MM.1S (cell line): ENCODE measurements around the gene NOS2.
"Not testable (repeated sequence)": the region's sequence is repeated elsewhere in the genome, so short reads cannot be mapped to it uniquely, and the experiment has no call there.

Experiments
- DNase-seq: peaks from one replicate; pipeline ENCODE4 v3.0.0-alpha.2; 2015
- H2AFZ ChIP-seq: fragments of 300-600 bp; sonication (generic); 2 replicates; pipeline ENCODE4 v1.6.0; 2016; ENCODE audit warnings: antibody characterized with exemption, low read length
- H3F3A ChIP-seq: fragments of 300-600 bp; sonication (generic); 2 replicates; pipeline ENCODE4 v1.6.1; 2016; ENCODE audit warnings: mild to moderate bottlenecking, antibody characterized with exemption, low read length, moderate library complexity, mixed read lengths; ENCODE audit not compliant: insufficient read depth
- H3K27ac ChIP-seq: fragments of 300-600 bp; sonication (generic); 2 replicates; pipeline ENCODE4 v1.5.1; 2016; ENCODE audit warnings: mild to moderate bottlenecking, low read length
- H3K27me3 ChIP-seq: fragments of 300-600 bp; sonication (generic); replicated peaks from 2 replicates; pipeline ENCODE4 v1.6.0; 2016; ENCODE audit warnings: low read length; ENCODE audit not compliant: insufficient read depth
- H3K36me3 ChIP-seq: fragments of 300-600 bp; sonication (generic); replicated peaks from 2 replicates; pipeline ENCODE4 v1.6.1; 2016; ENCODE audit warnings: mild to moderate bottlenecking, low read length, mixed read lengths; ENCODE audit not compliant: insufficient read depth
- H3K4me1 ChIP-seq: fragments of 300-600 bp; sonication (generic); 2 replicates; pipeline ENCODE4 v1.6.1; 2016; ENCODE audit warnings: low read length, mixed read lengths
- H3K4me2 ChIP-seq: fragments of 300-600 bp; sonication (generic); 2 replicates; pipeline ENCODE4 v1.6.0; 2016; ENCODE audit warnings: low read depth, low read length
- H3K4me3 ChIP-seq: fragments of 300-600 bp; sonication (generic); 2 replicates; pipeline ENCODE4 v1.5.1; 2016; ENCODE audit warnings: low read length, mixed read lengths
- H3K79me2 ChIP-seq: fragments of 300-600 bp; sonication (generic); 2 replicates; pipeline ENCODE4 v1.6.1; 2016; ENCODE audit warnings: mixed run types, low read length, mixed read lengths
- H3K9ac ChIP-seq: fragments of 300-600 bp; sonication (generic); 2 replicates; pipeline ENCODE4 v1.6.1; 2016; ENCODE audit warnings: low read length, mixed read lengths
- H3K9me2 ChIP-seq: fragments of 300-600 bp; sonication (generic); replicated peaks from 2 replicates; pipeline ENCODE4 v1.6.1; 2016; ENCODE audit warnings: mild to moderate bottlenecking, low read length, mixed read lengths; ENCODE audit not compliant: insufficient read depth
- H3K9me3 ChIP-seq: fragments of 300-600 bp; sonication (generic); replicated peaks from 2 replicates; pipeline ENCODE4 v1.6.1; 2016; ENCODE audit warnings: mild to moderate bottlenecking, low read length, mixed read lengths; ENCODE audit not compliant: insufficient read depth
- H4K20me1 ChIP-seq: fragments of 300-600 bp; sonication (generic); 2 replicates; pipeline ENCODE4 v1.6.1; 2016; ENCODE audit warnings: mild to moderate bottlenecking, low read length, moderate library complexity, mixed read lengths; ENCODE audit not compliant: insufficient read depth
- CTCF ChIP-seq: fragments of 300-600 bp; sonication (generic); IDR thresholded peaks from 2 replicates; pipeline ENCODE4 v1.5.1; 2016; ENCODE audit warnings: antibody characterized with exemption, low read length, mixed read lengths
- EZH2 ChIP-seq: fragments of 300-600 bp; sonication (generic); optimal IDR thresholded peaks from 2 replicates; pipeline ENCODE3; 2017; ENCODE audit warnings: low read depth, mild to moderate bottlenecking, antibody characterized with exemption, low read length, mixed read lengths
- EZH2phosphoT487 ChIP-seq: fragments of 300-600 bp; sonication (generic); IDR thresholded peaks from 2 replicates; pipeline ENCODE4 v1.6.1; 2018; ENCODE audit warnings: antibody characterized with exemption, low read length

Gene NOS2

GRCh38 chr17:27846042-27846655 lies 45.8 kb upstream of the NOS2 start:
- H3K27me3 ChIP-seq, result no peaks in the 10 kb centered on the region
- H3K9me2 ChIP-seq, result no peaks in the 10 kb centered on the region
- no peak for DNase-seq
- no peak for TF ChIP-seq EZH2phosphoT487
- TF ChIP-seq EZH2, result no peak
- TF ChIP-seq CTCF, result no peak
- no peak overlapping the region for H2AFZ ChIP-seq
- H4K20me1 ChIP-seq, result no peaks in the 10 kb centered on the region
- H3K27ac ChIP-seq, result no peak overlapping the region
- H3K4me1 ChIP-seq, result no peaks in the 10 kb centered on the region
- H3K79me2 ChIP-seq, result no peaks in the 10 kb centered on the region
- no peaks in the 10 kb centered on the region for H3F3A ChIP-seq
- no peaks in the 10 kb centered on the region for H3K9me3 ChIP-seq
- no peaks in the 10 kb centered on the region for H3K36me3 ChIP-seq
- no peak overlapping the region for H3K9ac ChIP-seq
- no peak overlapping the region for H3K4me2 ChIP-seq
- no peak overlapping the region for H3K4me3 ChIP-seq

GRCh38 chr17:27845264-27846041 lies 45.1 kb upstream of the NOS2 start:
- Histone ChIP-seq H3K27me3 (no peaks in the 10 kb centered on the region), H3K4me2 (no peak overlapping the region), H2AFZ (no peak overlapping the region), H3K9me2 (no peaks in the 10 kb centered on the region), H4K20me1 (no peaks in the 10 kb centered on the region), H3K4me3 (no peak overlapping the region), H3K27ac (no peak overlapping the region), H3K4me1 (no peaks in the 10 kb centered on the region), H3K36me3 (no peaks in the 10 kb centered on the region), H3F3A (no peaks in the 10 kb centered on the region), H3K9me3 (no peaks in the 10 kb centered on the region), H3K79me2 (no peaks in the 10 kb centered on the region), H3K9ac (no peak overlapping the region)
- no peak for DNase-seq
- no peak for TF ChIP-seq EZH2phosphoT487
- TF ChIP-seq EZH2, result no peak
- no peak for TF ChIP-seq CTCF

- H3K27ac ChIP-seq, result no peak overlapping the region
- H3K9me2 ChIP-seq, result no peaks in the 10 kb centered on the region
- no peaks in the 10 kb centered on the region for H3K27me3 ChIP-seq
- no peak overlapping the region for H3K4me3 ChIP-seq
- no peaks in the 10 kb centered on the region for H3K36me3 ChIP-seq
- H3K9me3 ChIP-seq, result no peaks in the 10 kb centered on the region
- H3F3A ChIP-seq, result no peaks in the 10 kb centered on the region
- no peaks in the 10 kb centered on the region for H3K79me2 ChIP-seq
- no peak overlapping the region for H2AFZ ChIP-seq
- H4K20me1 ChIP-seq, result no peaks in the 10 kb centered on the region
- H3K4me2 ChIP-seq, result no peak overlapping the region
- H3K9ac ChIP-seq, result no peak overlapping the region
- no peaks in the 10 kb centered on the region for H3K4me1 ChIP-seq
- DNase-seq, result no peak
- TF ChIP-seq EZH2 (no peak), CTCF (no peak), EZH2phosphoT487 (no peak)
Observed at GRCh38 chr17:27840688-27841087, 40.4 kb upstream of the NOS2 start.

- not testable (repeated sequence) for H3K27me3 ChIP-seq, H3F3A ChIP-seq, DNase-seq, H2AFZ ChIP-seq, H3K79me2 ChIP-seq, H3K27ac ChIP-seq, H3K9me2 ChIP-seq, H3K36me3 ChIP-seq, H3K4me2 ChIP-seq, H4K20me1 ChIP-seq, H3K9ac ChIP-seq, H3K9me3 ChIP-seq, H3K4me1 ChIP-seq, H3K4me3 ChIP-seq
Observed at GRCh38 chr17:27840406-27840678, 40.0 kb upstream of the NOS2 start.

GRCh38 chr17:27839571-27840405 lies 39.5 kb upstream of the NOS2 start:
- not testable (repeated sequence) for H4K20me1 ChIP-seq, H3K9me3 ChIP-seq, H3K9me2 ChIP-seq, H3K79me2 ChIP-seq, H3F3A ChIP-seq, H3K27ac ChIP-seq, H2AFZ ChIP-seq, H3K36me3 ChIP-seq, DNase-seq, H3K9ac ChIP-seq, H3K4me2 ChIP-seq, H3K4me3 ChIP-seq, H3K4me1 ChIP-seq, H3K27me3 ChIP-seq
